ENCODE data around the gene TTC23L. TPM values are rescaled to one million over a fixed set of nuclear protein-coding genes. Genes with fewer than 3 reads are reported as not detected.
A peak's percentile ranks its signal among the peaks of the same experiment; 100 is the strongest.

TTC23L gene
- total RNA-seq, 1 donor from 2014 or later, result 1.6 TPM

GRCh38 chr5:34929720-34930461, 90.9 kb downstream of the TTC23L start:
- Mint-ChIP-seq H3K27me3 (ENCODE audit: low read depth) (peaks cover 3% of the 10 kb centered on the region), H3K4me1 (peaks cover 27% of the 10 kb centered on the region), H3K9me3 (no peaks in the 10 kb centered on the region)

DNA sequence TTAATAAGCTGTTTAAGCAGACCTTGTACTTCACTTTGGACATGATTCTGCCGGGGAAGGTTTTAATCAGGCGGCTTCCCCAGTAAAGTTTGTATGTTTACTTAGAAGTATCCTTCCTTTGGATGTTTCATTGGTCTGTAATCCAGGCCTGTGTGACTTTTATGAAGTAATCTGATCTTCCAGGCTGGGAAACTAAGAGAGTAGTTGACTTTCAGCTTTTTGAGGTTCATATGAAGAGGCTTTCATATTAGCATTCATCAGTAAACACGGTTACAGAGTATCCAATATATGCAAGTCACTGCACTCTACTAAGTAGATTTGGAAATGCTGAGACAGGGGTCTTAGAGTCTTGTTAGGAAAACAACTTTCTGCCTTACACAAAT, 91.5 kb downstream of the TTC23L start:
- peak overlapping the region; percentile 99 for H3K27ac Mint-ChIP-seq (ENCODE audit: unreplicated experiment)
- peaks cover 29% of the 10 kb centered on the region for H3K4me1 Mint-ChIP-seq
- no peaks in the 10 kb centered on the region for H3K9me3 Mint-ChIP-seq
- peak overlapping the region; percentile 98 for H3K4me3 Mint-ChIP-seq
- no peak for TF ChIP-seq CTCF (conservative IDR thresholded peaks at IDR 0.05)
- no peak for DNase-seq (ENCODE audit: low read depth, low spot score)
- H3K36me3 Mint-ChIP-seq (ENCODE audit: low read depth), result peaks cover 5% of the 10 kb centered on the region
- H3K27me3 Mint-ChIP-seq (ENCODE audit: low read depth), result peaks cover 3% of the 10 kb centered on the region

More at GRCh38 chr5:34929720-34930461, 90.9 kb downstream of the TTC23L start:
- peak; percentile 8 for TF ChIP-seq CTCF (conservative IDR thresholded peaks at IDR 0.05)
- Mint-ChIP-seq H3K4me3 (peak overlapping the region; percentile 98), H3K27ac (ENCODE audit: unreplicated experiment) (peak overlapping the region; percentile 99), H3K36me3 (ENCODE audit: low read depth) (peaks cover 5% of the 10 kb centered on the region)
- peak; percentile 54 for DNase-seq (ENCODE audit: low read depth, low spot score)

GRCh38 chr5:34930870-34931269, 91.9 kb downstream of the TTC23L start:
- no peak for TF ChIP-seq CTCF (conservative IDR thresholded peaks at IDR 0.05)
- Mint-ChIP-seq H3K27me3 (ENCODE audit: low read depth) (peaks cover 3% of the 10 kb centered on the region), H3K9me3 (no peaks in the 10 kb centered on the region), H3K27ac (ENCODE audit: unreplicated experiment) (no peak overlapping the region), H3K36me3 (ENCODE audit: low read depth) (peaks cover 3% of the 10 kb centered on the region), H3K4me1 (peaks cover 29% of the 10 kb centered on the region), H3K4me3 (peak overlapping the region; percentile 98)
- no peak for DNase-seq (ENCODE audit: low read depth, low spot score)

GRCh38 chr5:34932947-34933346, 94.0 kb downstream of the TTC23L start:
- H3K36me3 Mint-ChIP-seq (ENCODE audit: low read depth), result peaks cover 6% of the 10 kb centered on the region
- peaks cover 35% of the 10 kb centered on the region for H3K4me1 Mint-ChIP-seq
- DNase-seq (ENCODE audit: low read depth, low spot score), result no peak
- H3K27ac Mint-ChIP-seq (ENCODE audit: unreplicated experiment), result no peak overlapping the region
- no peaks in the 10 kb centered on the region for H3K9me3 Mint-ChIP-seq
- peaks cover 3% of the 10 kb centered on the region for H3K27me3 Mint-ChIP-seq (ENCODE audit: low read depth)
- no peak overlapping the region for H3K4me3 Mint-ChIP-seq
- TF ChIP-seq CTCF (conservative IDR thresholded peaks at IDR 0.05), result no peak

- Mint-ChIP-seq H3K27me3 (ENCODE audit: low read depth) (no peaks in the 10 kb centered on the region), H3K9me3 (no peaks in the 10 kb centered on the region), H3K27ac (ENCODE audit: unreplicated experiment) (no peak overlapping the region), H3K4me3 (no peak overlapping the region), H3K4me1 (peaks cover 6% of the 10 kb centered on the region), H3K36me3 (ENCODE audit: low read depth) (peaks cover 11% of the 10 kb centered on the region)
- DNase-seq (ENCODE audit: low read depth, low spot score), result no peak
- TF ChIP-seq CTCF (conservative IDR thresholded peaks at IDR 0.05), result no peak
These were observed 103.0 kb downstream of the TTC23L start for GRCh38 chr5:34941936-34942335.

All from neural crest cell (in vitro differentiated cells).